Spleen (tissue), 11 donors: ENCODE data around the gene LRRN2. TPM values are rescaled to one million over a fixed set of nuclear protein-coding genes. Genes with fewer than 3 reads are reported as not detected.
A peak's percentile ranks its signal among the peaks of the same experiment; 100 is the strongest.

ENCODE experiments used
- DNase-seq: peaks from one replicate; pipeline ENCODE4 v3.0.0-alpha.2; 2020
- H3K27ac ChIP-seq, 8 donors: fragments of 200-600 bp; sonication (generic) in 7 of 8; 1 replicate in 4 of 8; 2 replicates in 4 of 8; pipeline versions ENCODE4 v1.5.0 to v1.8.0; 2016 to 2021; ENCODE audit warnings: inconsistent platforms in 4 of 8, mild to moderate bottlenecking in 4 of 8, moderate library complexity in 1 of 8
- H3K27me3 ChIP-seq, 7 donors: fragments of 200-600 bp; sonication (generic) in 6 of 7; replicated peaks in 1 of 7; 1 replicate in 4 of 7; 2 replicates in 3 of 7; pipeline versions ENCODE4 v1.5.0 to v1.8.0; 2016 to 2021; ENCODE audit warnings: inconsistent platforms in 3 of 7, mild to moderate bottlenecking in 1 of 7
- H3K36me3 ChIP-seq, 6 donors: fragments of 200-600 bp; sonication (generic) in 5 of 6; 1 replicate in 4 of 6; 2 replicates in 2 of 6; pipeline versions ENCODE4 v1.5.0 to v1.8.0; 2016 to 2021; ENCODE audit warnings: inconsistent platforms in 2 of 6
- H3K4me1 ChIP-seq, 6 donors: fragments of 200-600 bp; sonication (generic) in 5 of 6; 1 replicate in 3 of 6; 2 replicates in 3 of 6; pipeline versions ENCODE4 v1.5.0 to v1.8.0; 2016 to 2021; ENCODE audit warnings: inconsistent platforms in 3 of 6
- H3K4me3 ChIP-seq, 8 donors: fragments of 200-600 bp; sonication (generic) in 7 of 8; 1 replicate in 4 of 8; 2 replicates in 4 of 8; pipeline versions ENCODE4 v1.5.0 to v1.8.0; 2016 to 2021; ENCODE audit warnings: inconsistent platforms in 4 of 8, mild to moderate bottlenecking in 4 of 8, moderate library complexity in 2 of 8
- H3K9me3 ChIP-seq, 8 donors: fragments of 200-600 bp; sonication (generic) in 7 of 8; 1 replicate in 4 of 8; 2 replicates in 4 of 8; pipeline versions ENCODE4 v1.5.0 to v1.8.0; 2016 to 2021; ENCODE audit warnings: inconsistent platforms in 4 of 8
- CTCF ChIP-seq, 11 experiments: fragments of 200-600 bp in 7 of 11; fragments of 450-650 bp in 4 of 11; sonication (generic) in 4 of 11; IDR thresholded peaks in 8 of 11; conservative IDR thresholded peaks in 3 of 11; 1 replicate in 7 of 11; 2 replicates in 4 of 11; pipeline versions ENCODE4 v1.4.0 to v1.8.0; 2016 to 2021; ENCODE audit warnings: antibody characterized with exemption in 11 of 11, inconsistent platforms in 4 of 11, mild to moderate bottlenecking in 1 of 11
- POLR2A ChIP-seq, 3 donors: fragments of 450-650 bp; IDR thresholded peaks; one replicate each; pipeline ENCODE4 v1.5.1; 2017; ENCODE audit warnings: antibody characterized with exemption in 3 of 3, mild to moderate bottlenecking in 1 of 3
- POLR2AphosphoS5 ChIP-seq, 3 donors: sonication (generic); formaldehyde crosslinking; IDR thresholded peaks; one replicate each; pipeline ENCODE4 v1.5.1; 2017; ENCODE audit warnings: antibody characterized with exemption in 3 of 3
- WGBS, 5 donors: extraction: QIAGEN DNeasy Blood & Tissue Kit in 3 of 5; methylation state at CpG; one replicate each; pipeline versions ENCODE4 v1.1.5 to v1.1.7; 2013 to 2018; 5-methylcytosine and 5-hydroxymethylcytosine counted together
- intact Hi-C: fragments of 100-400 bp; cut with DNase I; formaldehyde crosslinking; loops from one replicate; pipeline ENCODE4 v1.15.0; 2023; ENCODE audit warnings: low total_unique reads
- polyA plus RNA-seq, 3 donors: library from polyadenylated mRNA; stranded (reverse); fragments of 200-250 nt; gene quantifications; one replicate each; pipeline ENCODE4 v1.2.1, GENCODE V29; 2013
- total RNA-seq, 7 donors: library from RNA; depleted of rRNA in 3 of 7; stranded (reverse); fragments of >200 nt in 3 of 7; fragmentation: NEBNext Ultra II Directional in 4 of 7; extraction: Animal tissue kit (Norgen Biotek cat#: 25700) in 4 of 7; gene quantifications; one replicate each; pipeline versions ENCODE4 v1.1.0 to v1.2.1, GENCODE V29; 2016 to 2021
- donor health status: healthy with polysubstance abuse.
- donor health status: DM: no; HTN: no; CAD: no; lungs with moderate emphysema.
- donor health status: DM: no; HTN: no; CAD: no.
- donor health status: Bipolar disorder and iron deficiency.
- donor health status: healthy.
- donor health status: DM: no; HTN: no; CAD: no.
- donor health status: DM: yes; HTN: yes; CAD: no.

LRRN2 gene
- total and polyA plus RNA-seq, 10 donors, result 1.6 to 11.9 (median 4.5) TPM

- Histone ChIP-seq H3K27ac (no peak overlapping the region), H3K27me3 (no peaks in the 10 kb centered on the region), H3K36me3 (peaks cover 0 to 9% (median 0%) of the 10 kb centered on the region in 6 donors), H3K4me3 (no peak overlapping the region), H3K9me3 (no peaks in the 10 kb centered on the region), H3K4me1 (peaks cover 0 to 11% (median 0%) of the 10 kb centered on the region in 6 donors)
- intact Hi-C loops, result no loop called here
- no peak for TF ChIP-seq CTCF (IDR thresholded peaks at IDR 0.05 in 8 of 11, conservative IDR thresholded peaks at IDR 0.05 in 3 of 11)
- no peak for TF ChIP-seq POLR2A (IDR thresholded peaks at IDR 0.05)
- no peak for TF ChIP-seq POLR2AphosphoS5 (IDR thresholded peaks at IDR 0.05)
- peak; percentile 61 for DNase-seq
- 91 to 98% (median 93%) methylated on average over 15 to 20 of the region's 20 CpGs for WGBS, 5 donors
Observed at GRCh38 chr1:204618148-204618760, 67.3 kb downstream of the LRRN2 start.

DNA sequence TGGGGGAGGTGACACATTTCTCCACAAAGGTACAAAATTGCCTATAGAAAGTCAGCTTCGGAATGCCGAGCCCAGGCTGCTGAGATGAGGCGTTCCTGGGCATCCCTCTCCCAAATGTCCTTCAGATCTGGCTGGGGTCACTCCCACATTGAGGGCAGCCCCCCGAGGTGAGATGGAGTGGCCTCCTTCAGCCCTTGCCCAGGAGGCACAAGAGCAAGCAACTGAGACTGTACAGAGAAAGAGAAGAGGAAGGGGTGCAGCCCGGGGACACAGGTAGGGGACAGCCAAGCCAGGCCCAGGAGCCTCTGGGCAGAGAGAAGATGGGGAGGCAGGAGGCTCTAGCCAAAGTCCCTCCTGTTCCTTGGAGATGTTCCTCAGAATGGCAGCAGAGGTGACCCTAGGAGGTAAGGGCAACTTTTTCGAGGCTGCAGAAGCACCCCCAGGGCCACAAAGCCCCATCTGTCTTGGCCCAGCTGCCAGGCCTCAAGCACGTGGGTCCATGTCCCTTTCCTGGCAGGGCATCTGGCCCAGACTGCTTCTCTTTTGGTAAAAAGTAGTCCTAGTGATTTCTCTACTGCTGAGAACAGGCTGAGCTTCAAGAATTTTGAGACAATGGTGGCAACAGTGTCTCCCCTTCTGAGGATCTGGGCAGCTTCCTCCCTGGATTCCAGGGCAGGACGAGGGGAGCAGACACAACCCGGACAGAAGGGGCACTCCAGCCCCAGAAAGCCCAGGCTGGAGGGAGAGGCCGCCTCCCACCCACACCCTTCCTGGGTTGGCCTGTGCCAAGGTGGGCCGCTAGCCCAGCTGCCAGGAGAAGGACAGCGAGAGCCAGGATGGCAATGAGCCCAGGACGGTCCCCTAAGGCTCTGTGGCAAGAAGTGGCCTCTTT, 68.0 kb downstream of the LRRN2 start:
- DNase-seq, result no peak
- WGBS, 5 donors, result 71 to 79% (median 75%) methylated on average over 13 of the region's 13 CpGs
- peaks cover 0 to 9% (median 0%) of the 10 kb centered on the region in 6 donors for H3K36me3 ChIP-seq
- peaks cover 0 to 11% (median 0%) of the 10 kb centered on the region in 6 donors for H3K4me1 ChIP-seq
- no peaks in the 10 kb centered on the region for H3K9me3 ChIP-seq
- intact Hi-C loops, result no loop called here
- H3K27ac ChIP-seq, result no peak overlapping the region
- H3K4me3 ChIP-seq, result no peak overlapping the region
- H3K27me3 ChIP-seq, result no peaks in the 10 kb centered on the region
- TF ChIP-seq CTCF (IDR thresholded peaks at IDR 0.05 in 8 of 11, conservative IDR thresholded peaks at IDR 0.05 in 3 of 11) (no peak), POLR2AphosphoS5 (IDR thresholded peaks at IDR 0.05) (no peak), POLR2A (IDR thresholded peaks at IDR 0.05) (no peak)

DNA sequence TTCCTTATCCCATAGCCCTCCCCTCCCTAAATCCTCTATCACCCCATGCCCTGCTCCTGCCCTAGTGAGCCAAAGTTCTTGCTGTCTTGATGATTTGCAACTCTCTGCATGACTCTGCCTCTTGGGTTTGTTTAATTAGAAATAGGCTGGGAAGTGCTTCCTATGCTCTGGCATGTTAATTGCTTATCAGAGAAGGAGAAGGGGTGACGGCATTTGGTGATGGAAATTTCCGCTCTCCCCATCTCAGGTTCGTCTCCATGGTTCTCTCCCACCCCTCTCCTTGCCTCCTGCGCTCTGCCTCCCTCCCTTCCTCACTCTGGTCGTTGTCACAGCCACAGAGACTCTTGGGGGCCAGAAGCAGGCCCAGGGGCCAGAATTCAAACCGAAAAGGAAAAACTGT, 68.9 kb downstream of the LRRN2 start:
- Histone ChIP-seq H3K4me1 (peaks cover 0 to 11% (median 0%) of the 10 kb centered on the region in 6 donors), H3K9me3 (no peaks in the 10 kb centered on the region), H3K27ac (no peak overlapping the region), H3K4me3 (no peak overlapping the region), H3K36me3 (peaks cover 0 to 9% (median 0%) of the 10 kb centered on the region in 6 donors), H3K27me3 (no peaks in the 10 kb centered on the region)
- no peak for TF ChIP-seq CTCF (IDR thresholded peaks at IDR 0.05 in 8 of 11, conservative IDR thresholded peaks at IDR 0.05 in 3 of 11)
- TF ChIP-seq POLR2AphosphoS5 (IDR thresholded peaks at IDR 0.05), result no peak
- TF ChIP-seq POLR2A (IDR thresholded peaks at IDR 0.05), result no peak
- DNase-seq, result no peak
- 76 to 86% (median 78%) methylated on average over 6 of the region's 6 CpGs for WGBS, 5 donors
- intact Hi-C loops, result no loop called here

DNA sequence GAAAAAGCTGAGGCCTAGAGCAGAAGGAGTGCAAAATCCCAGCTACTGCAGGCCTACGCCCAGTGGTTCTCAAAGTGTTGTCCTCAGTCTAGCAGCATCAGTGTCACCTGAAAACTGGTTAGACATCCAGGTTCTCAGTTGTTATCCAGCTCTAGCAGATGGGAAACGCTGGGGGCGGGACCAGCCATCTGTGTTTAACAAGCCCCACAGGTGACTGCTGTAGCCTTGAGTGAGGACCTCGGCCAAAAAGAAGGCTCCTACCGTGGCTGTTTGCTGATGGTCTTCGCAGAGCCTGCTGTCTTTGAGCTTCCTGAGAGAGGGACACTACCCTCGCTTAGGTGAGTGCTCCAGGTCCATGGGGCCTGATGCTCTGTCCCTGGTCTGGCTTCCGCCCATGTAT, 69.7 kb downstream of the LRRN2 start:
- intact Hi-C loops, result no loop called here
- 87 to 94% (median 91%) methylated on average over 7 to 8 of the region's 8 CpGs for WGBS, 5 donors
- TF ChIP-seq POLR2A (IDR thresholded peaks at IDR 0.05), result no peak
- no peak for TF ChIP-seq POLR2AphosphoS5 (IDR thresholded peaks at IDR 0.05)
- no peak for TF ChIP-seq CTCF (IDR thresholded peaks at IDR 0.05 in 8 of 11, conservative IDR thresholded peaks at IDR 0.05 in 3 of 11)

More for the DNA sequence above, 69.7 kb downstream of the LRRN2 start:
- Histone ChIP-seq H3K4me1 (peaks cover 0 to 11% (median 0%) of the 10 kb centered on the region in 6 donors), H3K36me3 (peaks cover 0 to 9% (median 0%) of the 10 kb centered on the region in 6 donors), H3K4me3 (no peak overlapping the region), H3K27ac (no peak overlapping the region), H3K27me3 (no peaks in the 10 kb centered on the region), H3K9me3 (no peaks in the 10 kb centered on the region)
- DNase-seq, result no peak
